HCT116 (cell line): ENCODE data around the gene PYGB. TPM values are rescaled to one million over a fixed set of nuclear protein-coding genes. Genes with fewer than 3 reads are reported as not detected.

Experiments used
- ATAC-seq: fragments of 200-7000 bp; cut with Tn5 transposase; 2 replicates; pipeline ENCODE4 v1.9.1; 2020; ENCODE audit warnings: mild to moderate bottlenecking, moderate library complexity
- BruUV-seq: library from RNA; stranded (reverse); fragments of 400-500 nt; replicated peaks from 2 replicates; lab custom pipeline; 2021; lab: Mats Ljungman, UMichigan
- CTCF ChIA-PET: fragments of 300-600 bp; sonication (Branson Sonifier 250); formaldehyde crosslinking; loops from one replicate; lab custom pipeline; 2021; ENCODE audit warnings: antibody characterized with exemption; lab: Charles Lee
- POLR2A ChIA-PET: fragments of 300-600, 350-600 bp; sonication (Branson Sonifier 250); formaldehyde crosslinking; loops from one replicate; lab custom pipeline; 2021; ENCODE audit warnings: antibody characterized with exemption; lab: Charles Lee
- RAD21 ChIA-PET, 2 experiments: fragments of 300-600 bp; sonication (Branson Sonifier 250); formaldehyde crosslinking; loops; one replicate each; lab custom pipeline; 2023; ENCODE audit warnings: low total read pairs in 2 of 2; ENCODE audit not compliant: uncharacterized antibody in 2 of 2, unreplicated experiment in 2 of 2, low non-redundant PET in 1 of 2; lab: Charles Lee
- DNase-seq: peaks from one replicate; pipeline ENCODE4 v3.0.0-alpha.2; 2010; ENCODE audit warnings: low read depth, low spot score
- H2AFZ ChIP-seq: fragments of 200-600 bp; shearing (Covaris generic), sonication (generic); 2 replicates; pipeline ENCODE4 v1.6.1; 2017; ENCODE audit warnings: low read depth, mixed run types, mixed read lengths, antibody characterized with exemption, low read length; ENCODE audit not compliant: poor library complexity, severe bottlenecking
- H3K27ac ChIP-seq: 2 replicates; pipeline ENCODE4 v1.5.1; 2012; ENCODE audit warnings: low read depth, low read length
- H3K27me3 ChIP-seq: fragments of 200-600 bp; sonication (generic); 2 replicates; pipeline ENCODE4 v1.6.1; 2016; ENCODE audit warnings: mixed run types, low read length, mixed read lengths; ENCODE audit not compliant: insufficient read depth
- H3K36me3 ChIP-seq, 2 experiments: fragments of 200-500 bp in 1 of 2; fragments of 200-600 bp in 1 of 2; sonication (Bioruptor generic) in 1 of 2; sonication (generic) in 1 of 2; 2 replicates each; pipeline versions ENCODE4 v1.5.1 to v1.6.1; 2014 to 2016; ENCODE audit warnings: low read length in 2 of 2, inconsistent platforms in 1 of 2, mixed read lengths in 1 of 2, mixed run types in 1 of 2; ENCODE audit not compliant: insufficient read depth in 2 of 2, control insufficient read depth in 1 of 2
- H3K4me1 ChIP-seq, 2 experiments: fragments of 200-600 bp in 1 of 2; sonication (generic) in 1 of 2; 2 replicates each; pipeline versions ENCODE4 v1.5.1 to v1.6.1; 2012 to 2017; ENCODE audit warnings: low read length in 2 of 2, inconsistent platforms in 1 of 2, mild to moderate bottlenecking in 1 of 2, mixed read lengths in 1 of 2, mixed run types in 1 of 2, moderate library complexity in 1 of 2; ENCODE audit not compliant: insufficient read depth in 2 of 2, control insufficient read depth in 1 of 2
- H3K4me2 ChIP-seq: fragments of 200-600 bp; sonication (generic); 2 replicates; pipeline ENCODE4 v1.6.1; 2017; ENCODE audit warnings: mixed run types, low read length, mixed read lengths
- H3K4me3 ChIP-seq, 2 experiments: fragments of 200-600 bp in 1 of 2; sonication (generic) in 1 of 2; replicated peaks in 1 of 2; 2 replicates each; pipeline ENCODE4 v1.5.1; 2011 to 2016; ENCODE audit warnings: low read length in 2 of 2, control low read depth in 1 of 2, low read depth in 1 of 2, mild to moderate bottlenecking in 1 of 2, mixed read lengths in 1 of 2, mixed run types in 1 of 2
- H3K79me2 ChIP-seq: fragments of 200-600 bp; sonication (generic); 2 replicates; pipeline ENCODE4 v1.6.1; 2017; ENCODE audit warnings: mild to moderate bottlenecking, mixed run types, low read length, moderate library complexity, mixed read lengths; ENCODE audit not compliant: insufficient read depth
- H3K9ac ChIP-seq: fragments of 200-600 bp; sonication (generic); 2 replicates; pipeline ENCODE4 v1.6.1; 2016; ENCODE audit warnings: low read length, mixed read lengths
- H3K9me2 ChIP-seq: fragments of 200-600 bp; sonication (generic), shearing (Covaris generic); 2 replicates; pipeline ENCODE4 v1.6.1; 2017; ENCODE audit warnings: mixed run types, mild to moderate bottlenecking, moderate library complexity; ENCODE audit not compliant: insufficient read depth
- H3K9me3 ChIP-seq, 2 experiments: fragments of 200-500 bp in 1 of 2; fragments of 200-600 bp in 1 of 2; sonication (Bioruptor generic) in 1 of 2; sonication (generic) in 1 of 2; 2 replicates each; pipeline ENCODE4 v1.6.1; 2014 to 2017; ENCODE audit warnings: low read length in 2 of 2, mixed read lengths in 2 of 2, inconsistent platforms in 1 of 2, low read depth in 1 of 2, mild to moderate bottlenecking in 1 of 2, mixed run types in 1 of 2, moderate library complexity in 1 of 2; ENCODE audit not compliant: control insufficient read depth in 1 of 2, insufficient read depth in 1 of 2
- H4K20me1 ChIP-seq: fragments of 200-600 bp; sonication (generic), shearing (Covaris generic); 2 replicates; pipeline ENCODE4 v1.6.1; 2017; ENCODE audit warnings: mixed run types, mild to moderate bottlenecking, moderate library complexity; ENCODE audit not compliant: insufficient read depth
- CBX3 ChIP-seq: IDR thresholded peaks from 2 replicates; pipeline ENCODE4 v1.6.1; 2012; ENCODE audit warnings: low read depth
- CEBPB ChIP-seq: IDR thresholded peaks from 2 replicates; pipeline ENCODE4 v1.6.1; 2012; ENCODE audit warnings: low read depth
- EGR1 ChIP-seq: IDR thresholded peaks from 2 replicates; pipeline ENCODE4 v1.6.1; 2012; ENCODE audit warnings: low read depth
- ELF1 ChIP-seq: IDR thresholded peaks from 2 replicates; pipeline ENCODE4 v1.6.1; 2012; ENCODE audit warnings: low read depth, borderline replicate concordance
- EZH2 ChIP-seq: fragments of 200-600 bp; sonication (generic); IDR thresholded peaks from 2 replicates; pipeline ENCODE4 v1.6.1; 2017; ENCODE audit warnings: antibody characterized with exemption, mixed run types
- JUND ChIP-seq: IDR thresholded peaks from 2 replicates; pipeline ENCODE4 v1.6.1; 2012
- POLR2A ChIP-seq: IDR thresholded peaks from 2 replicates; pipeline ENCODE4 v1.7.0; 2011; ENCODE audit warnings: borderline replicate concordance; ENCODE audit not compliant: insufficient read depth, insufficient read length; ENCODE audit errors: extremely low read depth
- POLR2AphosphoS5 ChIP-seq: IDR thresholded peaks from 2 replicates; pipeline ENCODE4 v1.6.1; 2011; ENCODE audit warnings: mild to moderate bottlenecking, low read depth, low read length, moderate library complexity
- SIN3A ChIP-seq: IDR thresholded peaks from 2 replicates; pipeline ENCODE4 v1.6.1; 2012; ENCODE audit warnings: low read depth
- SP1 ChIP-seq: IDR thresholded peaks from 2 replicates; pipeline ENCODE4 v1.6.1; 2012; ENCODE audit warnings: low read depth
- SRF ChIP-seq: IDR thresholded peaks from 2 replicates; pipeline ENCODE4 v1.6.1; 2012; ENCODE audit warnings: low read depth
- TCF7L2 ChIP-seq: IDR thresholded peaks from 2 replicates; pipeline ENCODE4 v1.7.0; 2011; ENCODE audit warnings: borderline replicate concordance, inconsistent platforms; ENCODE audit not compliant: insufficient read depth, insufficient read length; ENCODE audit errors: extremely low read depth
- YY1 ChIP-seq: IDR thresholded peaks from 2 replicates; pipeline ENCODE4 v1.6.1; 2011; ENCODE audit warnings: low read length, low read depth, moderate library complexity, mild to moderate bottlenecking; ENCODE audit not compliant: insufficient replicate concordance; ENCODE audit errors: extremely low read depth
- ZFX ChIP-seq: fragments of 450-650 bp; IDR thresholded peaks from 2 replicates; pipeline ENCODE4 v1.6.1; 2017
- intact Hi-C: fragments of 100-400 bp; cut with micrococcal nuclease; formaldehyde crosslinking; loops from 2 replicates; pipeline ENCODE4 v1.10.0; 2022
- total RNA-seq: library from RNA; stranded (reverse); gene quantifications from one replicate; pipeline ENCODE4 v1.2.1, GENCODE V29; 2021; ENCODE audit not compliant: unreplicated experiment
- TF ChIP-seq, protein P1 (sequence below): IDR thresholded peaks from 2 replicates; pipeline ENCODE4 v1.6.1; 2012
- TF ChIP-seq, protein P2 (sequence below): IDR thresholded peaks from 2 replicates; pipeline ENCODE4 v1.6.1; 2012; ENCODE audit warnings: low read depth
- TF ChIP-seq, protein P3 (sequence below): IDR thresholded peaks from 2 replicates; pipeline ENCODE4 v1.6.1; 2012

Gene PYGB
- total RNA-seq, 1 experiment from 2014 or later: 87.8 TPM

DNA sequence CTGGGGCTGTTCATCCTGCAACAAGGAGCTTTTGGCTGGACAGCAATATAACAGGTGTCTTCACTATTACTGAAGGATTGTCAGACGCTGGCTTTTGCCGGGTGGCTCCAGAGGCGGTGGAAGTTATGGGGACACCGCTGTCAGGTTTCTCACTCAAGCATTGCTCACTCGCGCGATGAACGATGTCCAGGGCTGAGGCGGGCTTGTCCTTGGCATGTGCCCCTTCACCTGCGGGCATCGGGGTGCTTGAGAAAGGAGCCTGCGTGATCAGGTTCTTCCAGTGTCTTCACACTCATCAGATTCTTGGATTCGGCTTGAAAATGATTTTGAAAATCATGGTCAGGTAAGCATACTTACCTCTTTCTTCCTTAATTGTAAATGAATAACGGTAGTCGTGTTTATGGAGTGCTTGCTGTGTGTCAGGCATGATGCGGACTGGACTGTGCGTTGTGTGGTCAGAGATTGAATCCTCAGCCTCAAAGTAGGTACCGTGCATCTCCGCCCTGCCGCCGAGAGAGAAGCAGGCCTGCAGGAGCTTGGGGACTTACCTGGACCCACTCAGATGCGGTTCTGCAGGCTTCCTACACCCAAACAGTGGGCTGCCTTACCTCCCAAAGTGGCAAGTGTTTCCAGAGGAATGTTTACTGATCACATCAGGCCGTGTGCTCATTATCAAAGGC lies 18.3 kb upstream of the PYGB start:
- no peak overlapping the region for H3K4me2 ChIP-seq
- ChIA-PET POLR2A (no interaction called here), RAD21 (no interaction called here), CTCF (no interaction called here)
- no peaks in the 10 kb centered on the region for H3K9me2 ChIP-seq
- no peak for DNase-seq
- no peak overlapping the region for H3K4me3 ChIP-seq
- H3K27me3 ChIP-seq: no peaks in the 10 kb centered on the region
- no TSS peak for BruUV-seq
- H3K9ac ChIP-seq: no peak overlapping the region
- H3K27ac ChIP-seq: no peak overlapping the region
- intact Hi-C loops: no loop called here
- H2AFZ ChIP-seq: no peak overlapping the region
- no peak for ATAC-seq
- H3K36me3 ChIP-seq: 0 out of 4 replicates have a peak, but pooled peaks cover 0 to 3% of the 10 kb centered on the region in 2 experiments
- no peaks in the 10 kb centered on the region for H3K79me2 ChIP-seq
- H4K20me1 ChIP-seq: no peaks in the 10 kb centered on the region
- peaks cover 29 to 34% of the 10 kb centered on the region in 2 experiments for H3K4me1 ChIP-seq
- H3K9me3 ChIP-seq: no peaks in the 10 kb centered on the region
- TF ChIP-seq POLR2A (no peak), JUND (no peak), SP1 (no peak), SRF (no peak), EZH2 (no peak), ZFX (no peak), POLR2AphosphoS5 (no peak; the same call in 1 of the 2 replicates), EGR1 (no peak), YY1 (no peak), CEBPB (no peak), TCF7L2 (no peak), ELF1 (no peak), CBX3 (no peak), SIN3A (no peak)
- TF ChIP-seq, protein P1, sequence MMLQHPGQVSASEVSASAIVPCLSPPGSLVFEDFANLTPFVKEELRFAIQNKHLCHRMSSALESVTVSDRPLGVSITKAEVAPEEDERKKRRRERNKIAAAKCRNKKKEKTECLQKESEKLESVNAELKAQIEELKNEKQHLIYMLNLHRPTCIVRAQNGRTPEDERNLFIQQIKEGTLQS: no peak
- TF ChIP-seq, protein P2, sequence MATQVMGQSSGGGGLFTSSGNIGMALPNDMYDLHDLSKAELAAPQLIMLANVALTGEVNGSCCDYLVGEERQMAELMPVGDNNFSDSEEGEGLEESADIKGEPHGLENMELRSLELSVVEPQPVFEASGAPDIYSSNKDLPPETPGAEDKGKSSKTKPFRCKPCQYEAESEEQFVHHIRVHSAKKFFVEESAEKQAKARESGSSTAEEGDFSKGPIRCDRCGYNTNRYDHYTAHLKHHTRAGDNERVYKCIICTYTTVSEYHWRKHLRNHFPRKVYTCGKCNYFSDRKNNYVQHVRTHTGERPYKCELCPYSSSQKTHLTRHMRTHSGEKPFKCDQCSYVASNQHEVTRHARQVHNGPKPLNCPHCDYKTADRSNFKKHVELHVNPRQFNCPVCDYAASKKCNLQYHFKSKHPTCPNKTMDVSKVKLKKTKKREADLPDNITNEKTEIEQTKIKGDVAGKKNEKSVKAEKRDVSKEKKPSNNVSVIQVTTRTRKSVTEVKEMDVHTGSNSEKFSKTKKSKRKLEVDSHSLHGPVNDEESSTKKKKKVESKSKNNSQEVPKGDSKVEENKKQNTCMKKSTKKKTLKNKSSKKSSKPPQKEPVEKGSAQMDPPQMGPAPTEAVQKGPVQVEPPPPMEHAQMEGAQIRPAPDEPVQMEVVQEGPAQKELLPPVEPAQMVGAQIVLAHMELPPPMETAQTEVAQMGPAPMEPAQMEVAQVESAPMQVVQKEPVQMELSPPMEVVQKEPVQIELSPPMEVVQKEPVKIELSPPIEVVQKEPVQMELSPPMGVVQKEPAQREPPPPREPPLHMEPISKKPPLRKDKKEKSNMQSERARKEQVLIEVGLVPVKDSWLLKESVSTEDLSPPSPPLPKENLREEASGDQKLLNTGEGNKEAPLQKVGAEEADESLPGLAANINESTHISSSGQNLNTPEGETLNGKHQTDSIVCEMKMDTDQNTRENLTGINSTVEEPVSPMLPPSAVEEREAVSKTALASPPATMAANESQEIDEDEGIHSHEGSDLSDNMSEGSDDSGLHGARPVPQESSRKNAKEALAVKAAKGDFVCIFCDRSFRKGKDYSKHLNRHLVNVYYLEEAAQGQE: no peak
- TF ChIP-seq, protein P3, sequence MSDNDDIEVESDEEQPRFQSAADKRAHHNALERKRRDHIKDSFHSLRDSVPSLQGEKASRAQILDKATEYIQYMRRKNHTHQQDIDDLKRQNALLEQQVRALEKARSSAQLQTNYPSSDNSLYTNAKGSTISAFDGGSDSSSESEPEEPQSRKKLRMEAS: no peak
